ENCODE measurements around the gene ATOH1. TPM values are rescaled to one million over a fixed set of nuclear protein-coding genes. Genes with fewer than 3 reads are reported as not detected.

ATOH1 gene
- total RNA-seq, 1 experiment from 2014 or later = 0.61 TPM

DNA sequence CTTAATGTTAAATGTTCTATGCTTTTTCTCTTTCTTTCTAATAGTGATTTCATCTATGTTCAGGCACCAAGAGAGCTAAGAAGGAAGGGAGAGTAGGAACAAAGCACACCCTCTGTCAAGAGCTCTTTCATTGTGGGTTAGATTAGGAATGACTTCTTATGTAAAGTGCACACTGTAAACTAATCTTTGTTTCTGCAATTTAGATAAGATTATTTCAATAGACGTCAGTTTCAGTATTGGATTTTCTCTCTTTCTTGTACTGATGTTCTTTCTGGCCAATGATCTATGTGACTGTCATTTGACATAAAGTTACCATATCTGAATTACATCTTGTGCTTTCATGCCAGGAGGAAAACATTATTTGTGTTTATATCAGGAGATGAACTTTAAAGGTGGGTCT lies 48.2 kb downstream of the ATOH1 start:
- Mint-ChIP-seq H3K27me3 (ENCODE audit: low read depth) (no peaks in the 10 kb centered on the region; the same call in 1 of the 2 replicates), H3K4me3 (no peak overlapping the region), H3K4me1 (no peaks in the 10 kb centered on the region), H3K27ac (no peak overlapping the region), H3K36me3 (peaks cover 2% of the 10 kb centered on the region; the same call in 1 of the 2 replicates), H3K9me3 (peaks cover 4% of the 10 kb centered on the region)
- POLR2A ChIA-PET = no interaction called here
- CTCF ChIA-PET = no interaction called here
- DNase-seq (ENCODE audit: low spot score) (no peak), ATAC-seq (no peak)
- TF ChIP-seq ZNF423 (CRISPR knock-in tag; IDR thresholded peaks at IDR 0.05) (no peak), NFATC4 (CRISPR knock-in tag; IDR thresholded peaks at IDR 0.05) (no peak)

DNA sequence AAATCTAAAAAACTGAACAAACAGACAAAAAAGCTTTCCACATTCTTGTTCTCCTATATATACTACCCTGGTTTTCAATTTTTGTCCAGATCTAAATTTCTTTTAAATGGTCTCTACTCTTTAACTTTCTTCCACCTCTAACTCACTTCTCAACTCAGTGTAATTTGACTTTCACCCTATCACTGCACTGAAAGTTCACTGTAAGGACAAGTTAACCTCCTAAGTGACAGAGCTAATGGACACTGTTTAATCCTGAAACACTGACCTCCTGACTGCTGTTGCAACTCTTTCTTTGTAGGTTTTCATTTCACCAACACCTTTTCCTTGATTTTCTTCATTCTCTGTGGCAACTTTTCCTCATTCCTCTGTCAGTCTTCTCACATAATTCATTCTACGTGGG lies 50.0 kb downstream of the ATOH1 start:
- Mint-ChIP-seq H3K4me1 (no peaks in the 10 kb centered on the region), H3K27me3 (ENCODE audit: low read depth) (no peaks in the 10 kb centered on the region; the same call in 1 of the 2 replicates), H3K4me3 (no peak overlapping the region), H3K36me3 (peaks cover 2% of the 10 kb centered on the region; the same call in 1 of the 2 replicates), H3K27ac (no peak overlapping the region), H3K9me3 (peaks cover 4% of the 10 kb centered on the region)
- no peak for DNase-seq (ENCODE audit: low spot score)
- ATAC-seq = no peak
- CTCF ChIA-PET = no interaction called here
- POLR2A ChIA-PET = no interaction called here
- TF ChIP-seq, protein P1, sequence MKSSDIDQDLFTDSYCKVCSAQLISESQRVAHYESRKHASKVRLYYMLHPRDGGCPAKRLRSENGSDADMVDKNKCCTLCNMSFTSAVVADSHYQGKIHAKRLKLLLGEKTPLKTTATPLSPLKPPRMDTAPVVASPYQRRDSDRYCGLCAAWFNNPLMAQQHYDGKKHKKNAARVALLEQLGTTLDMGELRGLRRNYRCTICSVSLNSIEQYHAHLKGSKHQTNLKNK (CRISPR knock-in tag; IDR thresholded peaks at IDR 0.05) = no peak
- TF ChIP-seq TCF7 (CRISPR knock-in tag; IDR thresholded peaks at IDR 0.05; ENCODE audit: low read depth) (no peak), ATF1 (CRISPR knock-in tag; IDR thresholded peaks at IDR 0.05) (no peak)
- TF ChIP-seq, protein P2, sequence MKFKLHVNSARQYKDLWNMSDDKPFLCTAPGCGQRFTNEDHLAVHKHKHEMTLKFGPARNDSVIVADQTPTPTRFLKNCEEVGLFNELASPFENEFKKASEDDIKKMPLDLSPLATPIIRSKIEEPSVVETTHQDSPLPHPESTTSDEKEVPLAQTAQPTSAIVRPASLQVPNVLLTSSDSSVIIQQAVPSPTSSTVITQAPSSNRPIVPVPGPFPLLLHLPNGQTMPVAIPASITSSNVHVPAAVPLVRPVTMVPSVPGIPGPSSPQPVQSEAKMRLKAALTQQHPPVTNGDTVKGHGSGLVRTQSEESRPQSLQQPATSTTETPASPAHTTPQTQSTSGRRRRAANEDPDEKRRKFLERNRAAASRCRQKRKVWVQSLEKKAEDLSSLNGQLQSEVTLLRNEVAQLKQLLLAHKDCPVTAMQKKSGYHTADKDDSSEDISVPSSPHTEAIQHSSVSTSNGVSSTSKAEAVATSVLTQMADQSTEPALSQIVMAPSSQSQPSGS (CRISPR knock-in tag; IDR thresholded peaks at IDR 0.05; ENCODE audit: borderline replicate concordance, low read depth) = no peak
- TF ChIP-seq, protein P3, sequence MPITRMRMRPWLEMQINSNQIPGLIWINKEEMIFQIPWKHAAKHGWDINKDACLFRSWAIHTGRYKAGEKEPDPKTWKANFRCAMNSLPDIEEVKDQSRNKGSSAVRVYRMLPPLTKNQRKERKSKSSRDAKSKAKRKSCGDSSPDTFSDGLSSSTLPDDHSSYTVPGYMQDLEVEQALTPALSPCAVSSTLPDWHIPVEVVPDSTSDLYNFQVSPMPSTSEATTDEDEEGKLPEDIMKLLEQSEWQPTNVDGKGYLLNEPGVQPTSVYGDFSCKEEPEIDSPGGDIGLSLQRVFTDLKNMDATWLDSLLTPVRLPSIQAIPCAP (CRISPR knock-in tag; IDR thresholded peaks at IDR 0.05) = no peak

DNA sequence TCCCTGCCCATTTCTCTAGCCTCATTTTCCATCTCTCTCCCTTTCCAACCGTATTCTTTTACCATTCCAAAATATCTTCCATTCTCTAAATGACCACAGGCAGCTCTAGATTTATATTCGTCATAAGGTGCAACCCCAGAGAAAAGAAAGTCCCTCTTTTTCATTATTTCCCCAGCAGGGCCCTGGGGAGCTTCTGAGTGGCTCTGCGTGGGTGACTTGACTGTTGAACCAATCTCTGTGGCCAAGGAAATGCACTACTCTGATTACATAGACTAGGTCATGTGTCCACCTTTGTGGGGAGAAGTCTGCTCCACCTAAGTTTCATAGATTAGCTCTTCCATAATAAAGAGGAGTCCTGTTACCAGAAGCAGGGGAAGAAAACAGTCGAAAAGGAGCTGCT lies 51.4 kb downstream of the ATOH1 start:
- peaks cover 2% of the 10 kb centered on the region; the same call in 1 of the 2 replicates for H3K36me3 Mint-ChIP-seq
- H3K27ac Mint-ChIP-seq = no peak overlapping the region
- ChIA-PET POLR2A (no interaction called here), CTCF (no interaction called here)
- ATAC-seq (no peak), DNase-seq (ENCODE audit: low spot score) (no peak)
- no peaks in the 10 kb centered on the region for H3K4me1 Mint-ChIP-seq
- TF ChIP-seq GTF2I (CRISPR knock-in tag; conservative IDR thresholded peaks at IDR 0.05) (no peak), ZNF219 (CRISPR knock-in tag; IDR thresholded peaks at IDR 0.05; ENCODE audit: borderline replicate concordance) (no peak), KAT7 (CRISPR knock-in tag; IDR thresholded peaks at IDR 0.05; ENCODE audit: borderline replicate concordance) (no peak)
- H3K27me3 Mint-ChIP-seq (ENCODE audit: low read depth) = no peaks in the 10 kb centered on the region; the same call in 1 of the 2 replicates
- H3K4me3 Mint-ChIP-seq = no peak overlapping the region
- peaks cover 4% of the 10 kb centered on the region for H3K9me3 Mint-ChIP-seq
